SU-DHL-6 (cell line): ENCODE results near the gene DAAM1.

Experiments used
- H2AFZ ChIP-seq: fragments of 200-600 bp; sonication (generic); 2 replicates; pipeline ENCODE4 v1.6.1; 2014; ENCODE audit warnings: low read depth, mild to moderate bottlenecking, moderate library complexity, mixed read lengths, antibody characterized with exemption, low read length; ENCODE audit not compliant: severe bottlenecking
- H3F3A ChIP-seq: fragments of 200-600 bp; shearing (Covaris generic); 2 replicates; pipeline ENCODE4 v1.6.0; 2016; ENCODE audit warnings: antibody characterized with exemption, mild to moderate bottlenecking; ENCODE audit not compliant: insufficient read depth
- H3K27ac ChIP-seq: fragments of 200-600 bp; sonication (generic); 2 replicates; pipeline ENCODE4 v1.5.1; 2016; ENCODE audit warnings: low read depth, mild to moderate bottlenecking, low read length, moderate library complexity, mixed read lengths
- H3K27me3 ChIP-seq: fragments of 200-600 bp; sonication (generic), shearing (Covaris generic); 2 replicates; pipeline ENCODE4 v1.6.0; 2014; ENCODE audit warnings: mild to moderate bottlenecking, low read length
- H3K36me3 ChIP-seq: fragments of 200-600 bp; sonication (generic); 2 replicates; pipeline ENCODE4 v1.6.1; 2014; ENCODE audit warnings: mild to moderate bottlenecking, low read length, mixed read lengths
- H3K4me2 ChIP-seq: fragments of 300-600, 200-600 bp; shearing (Covaris generic), sonication (generic); 2 replicates; pipeline ENCODE4 v1.6.0; 2014; ENCODE audit warnings: low read length, low read depth, mild to moderate bottlenecking; ENCODE audit not compliant: poor library complexity, severe bottlenecking
- H3K4me3 ChIP-seq: fragments of 200-600 bp; sonication (generic); 2 replicates; pipeline ENCODE4 v1.5.1; 2014; ENCODE audit warnings: antibody characterized with exemption, low read length, mild to moderate bottlenecking, mixed read lengths; ENCODE audit not compliant: insufficient read depth, poor library complexity, severe bottlenecking
- H3K79me2 ChIP-seq: fragments of 200-600 bp; sonication (generic); 2 replicates; pipeline ENCODE4 v1.6.1; 2014; ENCODE audit warnings: mild to moderate bottlenecking, low read length, moderate library complexity; ENCODE audit not compliant: insufficient read depth
- H3K9ac ChIP-seq: fragments of 200-600 bp; sonication (generic); 2 replicates; pipeline ENCODE4 v1.7.0; 2014; ENCODE audit warnings: mild to moderate bottlenecking, low read length
- H3K9me2 ChIP-seq: fragments of 200-600 bp; sonication (generic); replicated peaks from 2 replicates; pipeline ENCODE4 v1.6.1; 2014; ENCODE audit warnings: low read length; ENCODE audit not compliant: insufficient read depth
- H3K9me3 ChIP-seq: fragments of 200-600 bp; sonication (generic); 2 replicates; pipeline ENCODE4 v1.6.1; 2014; ENCODE audit warnings: low read length, mixed read lengths; ENCODE audit not compliant: insufficient read depth
- H4K20me1 ChIP-seq: fragments of 200-600 bp; sonication (generic); 2 replicates; pipeline ENCODE4 v1.6.1; 2014; ENCODE audit warnings: low read depth, mild to moderate bottlenecking, antibody characterized with exemption, low read length, moderate library complexity, mixed read lengths
- EZH2phosphoT487 ChIP-seq: fragments of 200-600 bp; sonication (generic), shearing (Covaris generic); conservative IDR thresholded peaks from 2 replicates; pipeline ENCODE4 v1.6.1; 2018; ENCODE audit warnings: mild to moderate bottlenecking, antibody characterized with exemption, low read length, moderate library complexity, mixed read lengths
- TF ChIP-seq, protein P1 (sequence below): fragments of 200-600 bp; sonication (generic); IDR thresholded peaks from one replicate; pipeline ENCODE4 v1.5.1; 2017; ENCODE audit warnings: antibody characterized with exemption, mild to moderate bottlenecking, low read length, moderate library complexity; ENCODE audit not compliant: insufficient read depth, poor library complexity, severe bottlenecking

Gene DAAM1

DNA sequence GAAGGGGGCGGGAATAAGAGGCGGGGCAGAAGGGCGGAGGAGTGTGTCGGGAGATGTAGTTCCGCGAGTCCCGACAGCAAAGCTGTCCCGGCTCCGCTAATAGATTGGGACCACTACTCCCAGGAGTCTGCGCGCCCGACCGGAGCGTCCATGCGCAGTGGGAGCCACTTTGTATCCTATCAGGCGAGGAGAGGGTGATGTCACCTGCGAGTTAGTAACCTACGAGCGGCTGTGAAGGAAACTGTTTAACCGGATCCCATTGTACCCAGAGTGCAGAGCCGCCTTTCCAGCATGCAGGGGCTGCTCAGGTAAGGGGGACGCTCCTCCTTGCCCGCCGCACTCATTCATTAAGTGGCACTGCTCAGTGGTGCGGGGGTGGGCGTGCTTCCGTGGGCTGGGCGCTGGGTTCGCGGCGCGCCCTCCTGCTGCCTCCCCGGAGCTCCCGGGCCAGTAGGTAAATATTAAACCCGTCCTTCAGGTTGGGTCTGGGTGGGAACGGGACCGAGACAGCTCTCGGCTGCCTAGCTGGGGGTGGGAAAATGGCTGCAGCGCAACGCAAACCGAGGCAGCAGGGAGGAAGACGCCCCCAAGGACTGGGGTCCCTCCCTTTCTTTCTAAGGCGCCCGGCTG, at the start of gene DAAM1:
TSS of gene DAAM1 (plus strand) at position 207 of the 630 bp plus-strand sequence. CDS start 74,811 bp downstream, outside the sequence.
- Histone ChIP-seq H3K9me3 (no peaks in the 10 kb centered on the region), H3K4me2 (peak within 1 kb of the TSS; percentile 96), H3K36me3 (no peaks in the 10 kb centered on the region), H3K9ac (peak within 1 kb of the TSS; percentile 84), H2AFZ (peak within 1 kb of the TSS; percentile 91), H3K27ac (peak within 1 kb of the TSS; percentile 75), H3K9me2 (no peaks in the 10 kb centered on the region), H3K27me3 (no peaks in the 10 kb centered on the region), H3K4me3 (peak within 1 kb of the TSS; percentile 99), H4K20me1 (peaks cover 9% of the 10 kb centered on the region; the same call in 1 of the 2 replicates), H3F3A (no peaks in the 10 kb centered on the region), H3K79me2 (peaks cover 48% of the 10 kb centered on the region)
- no peak for TF ChIP-seq EZH2phosphoT487
- TF ChIP-seq, protein P1, sequence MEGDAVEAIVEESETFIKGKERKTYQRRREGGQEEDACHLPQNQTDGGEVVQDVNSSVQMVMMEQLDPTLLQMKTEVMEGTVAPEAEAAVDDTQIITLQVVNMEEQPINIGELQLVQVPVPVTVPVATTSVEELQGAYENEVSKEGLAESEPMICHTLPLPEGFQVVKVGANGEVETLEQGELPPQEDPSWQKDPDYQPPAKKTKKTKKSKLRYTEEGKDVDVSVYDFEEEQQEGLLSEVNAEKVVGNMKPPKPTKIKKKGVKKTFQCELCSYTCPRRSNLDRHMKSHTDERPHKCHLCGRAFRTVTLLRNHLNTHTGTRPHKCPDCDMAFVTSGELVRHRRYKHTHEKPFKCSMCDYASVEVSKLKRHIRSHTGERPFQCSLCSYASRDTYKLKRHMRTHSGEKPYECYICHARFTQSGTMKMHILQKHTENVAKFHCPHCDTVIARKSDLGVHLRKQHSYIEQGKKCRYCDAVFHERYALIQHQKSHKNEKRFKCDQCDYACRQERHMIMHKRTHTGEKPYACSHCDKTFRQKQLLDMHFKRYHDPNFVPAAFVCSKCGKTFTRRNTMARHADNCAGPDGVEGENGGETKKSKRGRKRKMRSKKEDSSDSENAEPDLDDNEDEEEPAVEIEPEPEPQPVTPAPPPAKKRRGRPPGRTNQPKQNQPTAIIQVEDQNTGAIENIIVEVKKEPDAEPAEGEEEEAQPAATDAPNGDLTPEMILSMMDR = no peak

DNA sequence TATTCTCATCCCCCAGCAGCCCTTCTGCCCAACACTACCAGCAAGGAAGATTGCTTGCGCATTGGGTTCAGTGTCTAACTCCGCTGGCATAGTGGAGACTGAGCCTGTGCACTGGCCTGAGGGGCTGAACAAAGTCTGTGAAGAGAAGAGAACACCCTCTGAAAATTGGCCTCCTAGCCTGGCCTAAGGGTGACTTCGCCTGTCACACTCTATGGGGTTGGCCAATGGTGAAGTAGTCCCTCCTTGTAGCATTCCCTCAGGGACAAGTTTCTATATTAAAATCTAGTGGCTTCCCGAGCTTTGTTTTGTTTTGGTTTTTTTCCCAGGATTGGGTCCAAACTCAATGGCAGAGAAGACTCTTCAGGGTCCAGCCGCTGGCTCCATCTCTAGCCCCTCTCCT, 49.1 kb upstream of the DAAM1 start:
- Histone ChIP-seq H3K27ac (no peak overlapping the region), H3F3A (no peaks in the 10 kb centered on the region), H3K4me3 (no peak overlapping the region), H3K36me3 (no peaks in the 10 kb centered on the region), H2AFZ (no peak overlapping the region), H3K4me2 (no peak overlapping the region), H4K20me1 (no peaks in the 10 kb centered on the region), H3K27me3 (no peaks in the 10 kb centered on the region), H3K9me2 (no peaks in the 10 kb centered on the region), H3K79me2 (no peaks in the 10 kb centered on the region), H3K9ac (no peak overlapping the region), H3K9me3 (no peaks in the 10 kb centered on the region)
- TF ChIP-seq EZH2phosphoT487 = no peak
- TF ChIP-seq, protein P1 = no peak

DNA sequence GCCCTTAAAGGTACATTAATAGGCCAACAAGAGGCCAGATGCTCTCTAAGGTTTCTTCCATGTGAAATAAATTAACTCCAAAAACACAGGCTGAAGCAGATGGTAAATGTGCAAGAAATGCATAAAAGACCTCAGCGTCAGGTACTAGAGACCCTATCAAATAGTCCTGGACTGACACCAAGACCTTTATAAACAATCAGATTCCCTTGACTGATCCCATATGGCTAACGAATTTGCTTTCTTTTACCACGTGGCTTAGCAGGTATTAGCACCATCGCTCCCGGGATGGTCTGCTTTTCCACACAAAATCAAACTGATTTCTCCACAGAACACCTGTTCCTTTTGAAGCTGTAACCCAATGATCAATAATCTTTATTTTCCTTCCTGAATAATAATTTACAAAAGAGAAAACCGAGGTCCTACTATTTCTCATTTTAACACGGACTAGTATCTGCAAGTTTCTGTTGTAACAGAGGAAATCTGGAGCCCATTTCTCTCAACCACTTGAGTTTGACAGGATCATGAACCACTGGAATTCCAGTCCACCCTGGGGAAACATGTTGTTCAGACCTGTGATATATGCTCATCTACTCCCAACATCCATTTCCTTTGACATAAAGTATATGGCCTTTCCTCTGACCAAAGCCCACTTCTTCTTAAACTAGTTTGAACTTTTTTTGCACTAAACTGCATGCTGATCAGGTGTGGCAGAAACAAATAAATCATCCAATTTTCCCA, 48.2 kb upstream of the DAAM1 start:
- Histone ChIP-seq H4K20me1 (no peaks in the 10 kb centered on the region), H3F3A (no peaks in the 10 kb centered on the region), H3K4me3 (no peak overlapping the region), H3K4me2 (no peak overlapping the region), H3K9me3 (no peaks in the 10 kb centered on the region), H3K9ac (no peak overlapping the region), H3K27ac (no peak overlapping the region), H3K27me3 (no peaks in the 10 kb centered on the region), H3K36me3 (no peaks in the 10 kb centered on the region), H3K79me2 (no peaks in the 10 kb centered on the region), H2AFZ (no peak overlapping the region), H3K9me2 (no peaks in the 10 kb centered on the region)
- TF ChIP-seq, protein P1 = no peak
- no peak for TF ChIP-seq EZH2phosphoT487
